IPS-NIHi11 (cell line): ENCODE results near the gene TMEM190.

Experiments used
- DNase-seq: peaks from one replicate; pipeline ENCODE4 v3.0.0; 2012; ENCODE audit warnings: mixed read lengths, low spot score

Gene TMEM190

GRCh38 chr19:55423225-55424005 lies 46.8 kb downstream of the TMEM190 start:
- no peak for DNase-seq

- no peak for DNase-seq
These were observed 47.9 kb downstream of the TMEM190 start for GRCh38 chr19:55424518-55424917.

- DNase-seq, result no peak
These were observed 49.4 kb downstream of the TMEM190 start for GRCh38 chr19:55426042-55426441.
